GM21717 (cell line): ENCODE data around the gene BCAP29.

Experiments
- ATAC-seq: cut with Tn5 transposase; IDR thresholded peaks from one replicate; pipeline ENCODE4 v1.9.1; 2021; ENCODE audit warnings: mild to moderate bottlenecking, moderate library complexity; ENCODE audit not compliant: unreplicated experiment

BCAP29 gene

DNA sequence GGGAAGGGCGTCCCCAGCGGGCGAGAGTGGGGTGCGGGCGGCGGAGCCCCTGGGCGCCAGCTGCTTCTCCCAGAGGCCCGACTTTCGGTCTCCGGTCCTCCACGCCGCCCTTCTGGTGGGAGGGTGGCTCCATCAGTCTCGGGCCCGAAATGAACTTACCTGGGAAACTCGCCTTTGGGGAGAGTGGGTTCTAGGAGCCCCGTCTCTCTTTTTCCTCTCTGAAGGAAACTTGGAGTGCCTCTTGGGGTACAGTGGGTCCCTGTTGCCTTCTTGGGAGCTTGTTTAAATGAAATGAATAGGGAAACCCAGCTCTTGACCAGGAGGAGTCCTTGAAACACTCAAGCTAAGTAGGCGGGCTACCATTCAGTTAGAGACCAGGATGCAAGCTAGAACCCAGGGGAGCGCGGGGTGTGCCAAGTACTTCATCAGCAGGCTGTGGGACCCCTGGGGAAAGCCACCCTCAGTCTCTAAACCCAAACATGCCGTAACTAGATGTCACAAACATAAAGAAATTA is 81.9 kb downstream of the BCAP29 start:
- ATAC-seq = no peak

DNA sequence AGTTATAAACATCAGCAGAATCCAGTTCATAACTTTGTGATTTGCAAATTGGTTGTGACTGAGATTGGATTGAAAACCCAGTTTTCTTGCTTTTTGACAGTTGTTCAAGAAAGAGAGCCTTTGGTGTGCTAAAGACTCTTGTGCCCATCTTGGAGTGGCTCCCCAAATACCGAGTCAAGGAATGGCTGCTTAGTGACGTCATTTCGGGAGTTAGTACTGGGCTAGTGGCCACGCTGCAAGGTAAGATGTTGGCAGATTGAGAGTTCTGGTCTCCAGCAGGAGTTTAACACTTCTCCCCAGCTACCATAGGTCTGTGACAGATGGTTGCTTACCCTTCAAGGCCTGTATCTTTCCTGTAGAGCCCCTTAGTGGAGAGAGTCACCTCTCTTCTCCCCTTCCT is 83.2 kb downstream of the BCAP29 start:
- no peak for ATAC-seq

DNA sequence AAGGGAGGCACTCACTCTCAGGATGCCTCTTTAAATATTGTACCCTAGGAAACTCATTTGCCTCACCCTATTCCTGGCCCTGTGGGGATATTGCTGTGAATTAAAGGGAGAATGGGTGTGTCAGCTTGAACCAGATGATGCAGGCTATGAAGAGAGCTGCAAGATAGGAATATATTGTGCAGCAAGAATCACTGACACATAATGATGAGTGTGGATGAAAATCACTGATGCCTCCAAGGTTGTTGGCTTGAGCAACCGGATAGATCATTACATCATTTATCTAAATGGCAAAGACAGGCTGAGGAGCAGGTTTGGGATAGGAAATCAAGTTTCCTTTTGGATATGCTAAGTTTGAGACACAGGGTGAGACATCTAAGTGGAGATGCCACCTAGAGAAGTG is 86.7 kb downstream of the BCAP29 start:
- ATAC-seq = no peak

DNA sequence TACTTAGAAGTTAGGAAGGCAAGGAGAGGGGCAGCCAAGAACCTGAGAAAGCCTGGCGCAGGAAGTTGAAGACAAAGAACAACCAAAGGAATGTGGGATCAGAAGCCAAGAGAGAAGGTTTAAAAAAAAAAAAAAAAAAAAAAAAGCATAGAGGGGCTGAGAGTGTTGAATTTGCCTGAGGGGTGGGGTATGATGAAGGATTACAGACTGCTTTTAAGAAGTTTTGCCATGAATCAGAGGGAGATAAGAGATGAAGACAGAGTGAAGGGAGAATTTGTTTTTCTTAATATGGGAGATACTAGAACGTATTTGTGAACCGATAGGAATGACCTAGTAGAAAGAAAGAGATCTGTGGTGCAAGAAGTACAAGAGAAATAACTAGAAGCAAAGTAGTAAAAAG is 87.3 kb downstream of the BCAP29 start:
- no peak for ATAC-seq

DNA sequence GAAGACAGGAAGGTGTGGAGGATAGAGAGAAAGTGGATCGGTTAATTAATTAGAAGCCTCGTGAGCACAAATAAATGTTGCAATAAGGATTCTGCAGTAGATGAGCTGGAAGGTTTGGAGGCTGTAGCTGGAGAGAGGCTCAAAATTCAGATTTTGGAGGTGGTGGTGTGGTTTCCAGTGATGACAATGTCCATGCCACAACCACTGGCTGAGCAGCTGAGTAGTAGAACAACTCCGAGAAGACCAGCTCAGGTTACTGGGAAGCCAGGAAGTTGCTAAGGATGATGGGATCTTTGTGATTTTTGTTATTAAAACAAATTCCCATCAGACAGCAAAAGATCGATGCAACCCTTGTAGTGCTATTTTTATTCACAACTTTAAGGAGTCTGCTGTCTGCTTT is 88.2 kb downstream of the BCAP29 start:
- no peak for ATAC-seq
